ENCODE results near the gene MED27. TPM values are rescaled to one million over a fixed set of nuclear protein-coding genes. Genes with fewer than 3 reads are reported as not detected.

Gene MED27
- total and polyA plus RNA-seq, 2 of the 4 experiments (the other 2 are of a cell fraction), result 50.2 to 63.4 TPM

- Histone ChIP-seq H2BK5ac (ENCODE audit: low read depth, low read length, poor library complexity, severe bottlenecking) (no peak overlapping the region), H2AFZ (replicated peaks; ENCODE audit: low read length, poor library complexity) (no peak overlapping the region), H2BK120ac (ENCODE audit: low read depth, low read length) (no peak overlapping the region), H3K9me3 (ENCODE audit: control insufficient read depth, insufficient read depth, low read length) (no peaks in the 10 kb centered on the region), H3K56ac (ENCODE audit: extremely low read depth, insufficient read depth, low read length) (no peak overlapping the region), H3K27ac (ENCODE audit: insufficient read depth, low read length) (no peak overlapping the region), H3K23ac (ENCODE audit: low read depth, low read length) (no peak overlapping the region), H2BK15ac (ENCODE audit: low read depth, low read length) (no peak overlapping the region), H3K4ac (ENCODE audit: low read depth, low read length) (no peak overlapping the region), H3K4me2 (ENCODE audit: low read depth, low read length) (no peak overlapping the region), H3K27me3 (ENCODE audit: control insufficient read depth, insufficient read depth, low read length) (peaks cover 44% of the 10 kb centered on the region), H2AK5ac (ENCODE audit: low read depth, low read length) (no peak overlapping the region), H3K36me3 (ENCODE audit: control insufficient read depth, insufficient read depth, low read length) (no peaks in the 10 kb centered on the region), H3K9ac (ENCODE audit: low read depth, low read length) (no peak overlapping the region), H3K18ac (ENCODE audit: low read depth, low read length) (no peak overlapping the region), H3K79me1 (ENCODE audit: low read depth in 1 of 2, low read length in 2 of 2) (no peaks in the 10 kb centered on the region), H3K14ac (replicated peaks; ENCODE audit: low read depth, low read length) (no peak overlapping the region), H4K91ac (ENCODE audit: insufficient read depth, low read depth, low read length) (no peak overlapping the region), H3K4me3 (ENCODE audit: insufficient read depth, low read depth, low read length) (no peak overlapping the region), H4K8ac (ENCODE audit: low read depth in 2 of 2, low read length in 2 of 2) (no peak overlapping the region), H2AK9ac (replicated peaks; ENCODE audit: low read depth, low read length, poor library complexity) (no peak overlapping the region), H2BK20ac (ENCODE audit: low read depth, low read length) (no peak overlapping the region), H3K9me1 (ENCODE audit: insufficient read depth, low read length) (no peaks in the 10 kb centered on the region), H3K4me1 (ENCODE audit: control insufficient read depth, insufficient read depth, low read length) (no peaks in the 10 kb centered on the region), H4K5ac (ENCODE audit: low read depth, low read length) (no peak overlapping the region), H4K20me1 (ENCODE audit: insufficient read depth, low read length) (no peaks in the 10 kb centered on the region)
- TF ChIP-seq CHD1 (IDR thresholded peaks at IDR 0.05; ENCODE audit: low read depth, low read length), result no peak
- no peak for TF ChIP-seq USF2 (IDR thresholded peaks at IDR 0.05; ENCODE audit: low read depth, low read length)
- no peak for TF ChIP-seq BHLHE40 (IDR thresholded peaks at IDR 0.05; ENCODE audit: low read depth, low read length)
- TF ChIP-seq MAZ (IDR thresholded peaks at IDR 0.05; ENCODE audit: borderline replicate concordance, low read depth, low read length), result no peak
- TF ChIP-seq CTCF (conservative IDR thresholded peaks at IDR 0.05; ENCODE audit: low read depth, low read length), result no peak
- no peak for TF ChIP-seq ELK1 (IDR thresholded peaks at IDR 0.05; ENCODE audit: borderline replicate concordance, low read depth, low read length)
- TF ChIP-seq CEBPB (IDR thresholded peaks at IDR 0.05; ENCODE audit: low read depth, low read length), result no peak
- TF ChIP-seq NFE2L2 (IDR thresholded peaks at IDR 0.05; ENCODE audit: low read depth, low read length), result no peak
- ATAC-seq (ENCODE audit: low read depth), result no peak
- dilution Hi-C loops (cut with HindIII; ENCODE audit: low sequenced_read_pairs, unreplicated experiment) (no loop called here), intact Hi-C loops (cut with micrococcal nuclease) (loop anchor here (10.0 kb wide), 1 partner anchor 343 kb away; no protein-coding TSS in a partner anchor), in situ Hi-C loops (cut with MboI; ENCODE audit: low sequenced_read_pairs) (no loop called here)
- ChIA-PET CTCF (no interaction called here), POLR2A (ENCODE audit: unreplicated experiment) (no interaction called here)
- no peak for DNase-seq
- 54% methylated on average over 3 of the region's 3 CpGs; no CpG with 5 or more reads in 1 of the 2 experiments for WGBS, 2 experiments (ENCODE audit: extremely low coverage in 2 of 2, insufficient read length in 1 of 2)
- no TSS peak for BruUV-seq (replicated peaks)
Measured at GRCh38 chr9:132117694-132118093, 38.0 kb upstream of the MED27 start.
